IPS DF 4.7 (cell line): ENCODE results near the gene DCUN1D2.

Experiments used
- DNase-seq: peaks from one replicate; pipeline ENCODE4 v3.0.0-alpha.2; 2013; ENCODE audit warnings: low spot score; ENCODE audit errors: extremely low read depth

The DCUN1D2 gene

DNA sequence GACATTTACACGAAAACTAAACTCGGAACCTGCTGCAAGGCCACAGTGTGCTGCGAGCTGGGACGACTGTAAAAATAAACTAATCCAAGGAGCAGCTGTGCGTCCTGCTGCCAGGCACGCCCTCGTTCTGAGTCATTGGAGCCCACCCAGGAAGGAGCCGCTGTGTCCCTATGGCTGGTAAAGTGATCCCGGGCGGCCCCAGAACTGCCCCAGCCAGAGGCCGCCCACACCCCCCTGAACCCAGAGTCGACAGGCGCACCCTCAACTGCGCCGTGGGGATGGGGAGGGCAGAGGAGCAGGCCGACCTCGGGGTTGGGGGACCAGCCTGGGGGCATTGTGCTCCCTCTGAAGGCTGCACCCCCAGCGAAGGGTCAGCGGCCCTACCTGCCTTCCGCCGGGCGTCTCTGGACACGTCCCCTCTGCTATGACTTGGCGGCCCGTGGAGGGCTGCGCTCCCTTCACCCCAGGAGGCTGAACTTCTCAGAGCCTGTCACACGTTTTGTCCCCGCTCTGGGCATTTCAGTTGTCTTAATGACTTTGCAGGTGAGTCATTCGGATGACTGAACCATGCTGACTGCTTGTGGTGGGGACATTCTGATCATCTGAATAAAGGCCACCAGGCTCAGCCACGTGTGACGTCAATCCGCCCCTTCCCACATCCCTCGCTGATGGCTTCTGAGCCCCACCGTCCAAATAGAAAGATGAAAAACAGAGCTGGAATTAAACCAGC lies 79.9 kb downstream of the DCUN1D2 start:
- no peak for DNase-seq

DNA sequence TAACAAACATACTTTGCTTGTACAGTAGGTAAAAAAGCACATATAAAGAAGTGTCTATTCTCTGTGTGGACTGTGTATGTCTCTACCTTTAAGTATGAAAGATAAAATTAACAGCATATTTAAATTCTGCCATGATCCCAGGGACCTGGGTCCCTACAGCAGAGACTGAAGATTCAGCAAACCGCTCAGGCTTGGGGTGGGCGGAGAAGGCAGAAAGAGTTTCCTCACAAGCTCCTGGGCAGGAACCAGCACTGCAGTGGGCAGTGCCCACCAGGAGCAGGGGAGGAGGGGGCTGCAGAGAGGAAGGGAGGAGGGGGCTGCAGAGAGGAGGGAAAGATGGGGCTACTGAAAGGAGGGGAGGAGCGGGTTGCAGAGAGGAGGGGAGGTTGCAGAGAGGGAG lies 81.9 kb downstream of the DCUN1D2 start:
- no peak for DNase-seq

DNA sequence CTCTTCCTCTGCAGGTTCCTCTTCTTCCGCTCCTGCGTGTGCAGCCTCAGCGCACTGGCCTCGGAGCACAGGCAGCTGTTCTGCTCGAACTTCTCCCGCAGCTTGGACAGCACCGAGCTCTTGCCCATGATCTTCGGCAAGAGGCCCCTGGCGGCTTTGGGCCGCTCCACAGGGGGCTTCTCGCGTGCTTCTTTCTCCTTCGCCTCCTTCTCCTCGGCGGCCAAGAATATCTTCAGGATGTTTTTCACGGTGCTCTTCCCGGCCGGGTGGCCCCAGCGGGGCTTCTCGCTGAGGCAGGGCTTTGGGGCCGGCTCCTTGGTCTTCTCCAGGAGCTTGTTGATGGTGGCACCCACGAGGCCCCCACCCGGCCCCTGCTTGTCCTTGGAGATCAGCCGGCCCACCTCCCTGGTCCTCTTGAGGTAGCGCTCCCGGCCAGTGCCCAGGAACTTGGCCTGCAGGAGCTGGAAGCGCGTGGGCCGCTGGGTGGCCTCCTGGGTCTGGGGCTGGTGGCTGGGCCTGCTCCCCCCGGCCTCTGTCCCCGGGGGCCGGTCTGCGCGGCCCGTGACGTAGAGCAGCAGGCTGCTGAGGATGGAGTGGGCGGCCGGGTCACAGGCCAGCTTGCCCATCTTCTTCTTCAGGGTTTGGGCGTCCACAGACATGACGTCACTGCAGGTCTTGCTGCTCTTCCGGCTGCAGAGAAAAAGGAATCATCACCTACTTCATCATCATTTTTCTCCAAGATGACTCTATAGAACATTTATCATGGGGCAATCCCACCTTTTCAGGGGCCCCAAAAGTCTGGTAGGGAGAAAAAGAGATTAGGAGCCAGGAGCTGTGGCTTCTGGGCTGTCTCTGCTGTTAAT lies 82.7 kb downstream of the DCUN1D2 start:
- DNase-seq: no peak

DNA sequence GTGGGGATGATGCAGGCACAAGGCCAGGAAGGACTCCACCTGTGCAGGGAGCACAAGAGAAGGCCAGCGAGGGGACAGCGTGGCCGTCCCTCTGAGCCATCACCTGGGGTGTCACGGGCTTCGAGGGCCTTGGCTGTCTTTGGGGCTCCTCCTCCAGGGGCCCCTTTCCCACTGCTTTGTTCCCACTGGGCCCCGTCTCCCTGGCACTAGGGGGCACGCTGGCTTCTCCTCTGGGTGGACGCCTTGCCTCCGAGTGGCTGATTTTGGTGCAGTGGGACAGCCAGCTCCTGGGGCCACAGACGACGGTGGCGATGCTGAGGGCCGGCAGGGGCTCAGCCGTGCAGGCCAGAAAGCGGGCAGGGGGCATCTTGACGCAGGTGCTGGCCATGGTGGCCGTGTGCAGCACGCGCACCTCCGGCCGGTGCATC lies 83.4 kb downstream of the DCUN1D2 start:
- no peak for DNase-seq

DNA sequence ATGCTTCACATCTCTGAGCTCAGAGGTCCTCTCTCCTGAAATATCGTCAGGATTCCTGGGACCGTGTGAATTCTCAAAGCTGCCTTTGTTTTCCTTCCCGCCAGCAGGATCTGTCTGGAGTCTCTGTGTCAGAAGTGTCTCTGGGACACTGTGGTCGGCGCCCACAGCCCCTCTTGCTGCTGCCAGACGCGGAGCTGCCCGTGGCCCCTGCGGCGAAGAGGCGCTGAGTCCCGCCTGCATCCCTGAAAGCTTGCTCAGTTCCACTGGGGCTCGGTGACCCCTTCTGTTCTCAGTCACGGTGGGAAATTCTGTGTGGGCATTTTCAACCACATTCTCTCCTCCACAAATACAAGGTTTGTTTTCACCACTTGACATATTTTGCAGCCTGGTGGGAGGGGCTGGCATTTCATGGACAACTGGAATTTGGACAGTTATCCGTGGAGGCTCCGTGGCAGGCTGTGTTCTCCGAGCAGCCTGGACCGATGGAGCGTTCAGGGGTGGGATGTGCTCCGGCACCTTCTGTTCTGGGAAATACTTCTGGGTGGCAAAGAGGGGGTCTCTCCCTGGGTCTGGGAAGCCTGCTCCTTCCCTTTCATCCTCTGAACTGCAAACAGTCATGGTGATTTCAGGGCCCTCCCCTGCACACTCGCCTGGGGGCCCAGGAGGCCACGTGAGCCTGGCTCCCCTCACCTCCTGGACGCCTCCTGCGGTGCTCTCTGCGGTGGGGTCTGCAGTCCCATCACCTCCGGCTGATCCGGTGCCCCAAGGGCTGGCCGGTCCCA lies 84.0 kb downstream of the DCUN1D2 start:
- DNase-seq: no peak
